HEK293 (cell line): ENCODE measurements around the gene CDC5L.

Source experiments
- CTCF ChIA-PET: fragments of 350-600 bp; formaldehyde crosslinking; extraction: SDS; loops from one replicate; lab custom pipeline; 2021; ENCODE audit warnings: antibody characterized with exemption; lab: Yijun Ruan, JAX
- POLR2A ChIA-PET: fragments of 300-600 bp; formaldehyde crosslinking; extraction: SDS; loops from one replicate; lab custom pipeline; 2020; ENCODE audit warnings: antibody characterized with exemption, inconsistent platforms; lab: Yijun Ruan, JAX
- H3K27ac ChIP-seq: fragments of 200-500 bp; sonication (Bioruptor generic); 2 replicates; pipeline ENCODE4 v1.5.1; 2014; ENCODE audit warnings: low read depth, low read length, control low read depth, inconsistent platforms; ENCODE audit errors: extremely low read depth
- H3K36me3 ChIP-seq, 2 experiments: fragments of 200-500 bp in 1 of 2; sonication (Bioruptor generic) in 1 of 2; 1 replicate in 1 of 2; 2 replicates in 1 of 2; pipeline ENCODE4 v1.5.1; 2014 to 2017; ENCODE audit warnings: inconsistent platforms in 2 of 2, low read length in 2 of 2; ENCODE audit not compliant: control insufficient read depth in 2 of 2, insufficient read depth in 1 of 2
- H3K4me1 ChIP-seq: fragments of 200-500 bp; sonication (Bioruptor generic); 2 replicates; pipeline ENCODE4 v1.5.1; 2014; ENCODE audit warnings: mild to moderate bottlenecking, low read length, inconsistent platforms; ENCODE audit not compliant: control insufficient read depth, insufficient read depth
- H3K4me3 ChIP-seq: 2 replicates; pipeline ENCODE4 v1.5.1; 2011; ENCODE audit warnings: low read depth, mild to moderate bottlenecking, control low read depth, low read length, moderate library complexity
- H3K9me3 ChIP-seq: fragments of 200-500 bp; sonication (Bioruptor generic); 2 replicates; pipeline ENCODE4 v1.5.1; 2014; ENCODE audit warnings: low read depth, low read length, inconsistent platforms; ENCODE audit not compliant: control insufficient read depth, insufficient read depth
- CTCF ChIP-seq: fragments of 450-650 bp; formaldehyde crosslinking; IDR thresholded peaks from 2 replicates; pipeline ENCODE4 v1.5.1; 2016; ENCODE audit warnings: missing biosample characterization, missing genetic modification characterization
- INSM2 ChIP-seq: fragments of 450-650 bp; formaldehyde crosslinking; IDR thresholded peaks from 2 replicates; pipeline ENCODE4 v1.5.1; 2016; ENCODE audit warnings: missing biosample characterization, missing genetic modification characterization
- KLF7 ChIP-seq: fragments of 450-650 bp; formaldehyde crosslinking; IDR thresholded peaks from 2 replicates; pipeline ENCODE4 v1.5.1; 2016; ENCODE audit warnings: missing biosample characterization, missing genetic modification characterization, borderline replicate concordance
- KLF9 ChIP-seq: fragments of 450-650 bp; formaldehyde crosslinking; IDR thresholded peaks from 2 replicates; pipeline ENCODE4 v1.5.1; 2016; ENCODE audit warnings: missing biosample characterization, missing genetic modification characterization, low read depth
- PRDM10 ChIP-seq: fragments of 450-650 bp; formaldehyde crosslinking; IDR thresholded peaks from 2 replicates; pipeline ENCODE4 v1.5.1; 2016; ENCODE audit warnings: missing biosample characterization, missing genetic modification characterization
- REST ChIP-seq: fragments of 450-650 bp; formaldehyde crosslinking; IDR thresholded peaks from 2 replicates; pipeline ENCODE4 v1.5.1; 2016; ENCODE audit warnings: missing biosample characterization, missing genetic modification characterization
- SCRT1 ChIP-seq: fragments of 450-650 bp; formaldehyde crosslinking; IDR thresholded peaks from 2 replicates; pipeline ENCODE4 v1.5.1; 2016; ENCODE audit warnings: missing biosample characterization, missing genetic modification characterization, borderline replicate concordance
- ZBTB7A ChIP-seq: fragments of 450-650 bp; formaldehyde crosslinking; IDR thresholded peaks from 2 replicates; pipeline ENCODE4 v1.5.1; 2016; ENCODE audit warnings: low read depth, missing biosample characterization, missing genetic modification characterization
- ZFHX2 ChIP-seq: fragments of 450-650 bp; formaldehyde crosslinking; conservative IDR thresholded peaks from 2 replicates; pipeline ENCODE4 v1.5.1; 2016; ENCODE audit warnings: missing biosample characterization, missing genetic modification characterization
- ZFP3 ChIP-seq: fragments of 450-650 bp; formaldehyde crosslinking; IDR thresholded peaks from 2 replicates; pipeline ENCODE4 v1.5.1; 2016; ENCODE audit warnings: low read depth, missing biosample characterization, missing genetic modification characterization
- ZFP37 ChIP-seq: fragments of 450-650 bp; formaldehyde crosslinking; IDR thresholded peaks from 2 replicates; pipeline ENCODE4 v1.5.1; 2016; ENCODE audit warnings: missing biosample characterization, missing genetic modification characterization
- ZNF16 ChIP-seq: fragments of 450-650 bp; formaldehyde crosslinking; IDR thresholded peaks from 2 replicates; pipeline ENCODE4 v1.5.1; 2016; ENCODE audit warnings: low read depth, missing biosample characterization, missing genetic modification characterization
- ZNF18 ChIP-seq: fragments of 450-650 bp; formaldehyde crosslinking; IDR thresholded peaks from 2 replicates; pipeline ENCODE4 v1.5.1; 2016; ENCODE audit warnings: missing biosample characterization, missing genetic modification characterization
- ZNF610 ChIP-seq: fragments of 450-650 bp; formaldehyde crosslinking; IDR thresholded peaks from 2 replicates; pipeline ENCODE4 v1.5.1; 2016; ENCODE audit warnings: missing biosample characterization, missing genetic modification characterization, borderline replicate concordance
- ZNF626 ChIP-seq: fragments of 450-650 bp; sonication (Bioruptor Pico); formaldehyde crosslinking; IDR thresholded peaks from 2 replicates; pipeline ENCODE4 v1.5.1; 2018; ENCODE audit warnings: missing biosample characterization, missing genetic modification characterization, inconsistent platforms
- ZNF629 ChIP-seq: fragments of 450-650 bp; formaldehyde crosslinking; IDR thresholded peaks from 2 replicates; pipeline ENCODE4 v1.5.1; 2017; ENCODE audit warnings: missing biosample characterization, missing genetic modification characterization
- ZNF639 ChIP-seq: fragments of 450-650 bp; formaldehyde crosslinking; IDR thresholded peaks from 2 replicates; pipeline ENCODE4 v1.5.1; 2016; ENCODE audit warnings: missing biosample characterization, missing genetic modification characterization
- ZNF670 ChIP-seq: fragments of 450-650 bp; formaldehyde crosslinking; IDR thresholded peaks from 2 replicates; pipeline ENCODE4 v1.5.1; 2016; ENCODE audit warnings: missing biosample characterization, missing genetic modification characterization, low read depth
- ZNF677 ChIP-seq: fragments of 450-650 bp; IDR thresholded peaks from 2 replicates; pipeline ENCODE4 v1.5.0; 2018; ENCODE audit warnings: missing biosample characterization, mild to moderate bottlenecking, missing genetic modification characterization, moderate library complexity
- ZSCAN4 ChIP-seq: fragments of 450-650 bp; formaldehyde crosslinking; IDR thresholded peaks from 2 replicates; pipeline ENCODE4 v1.5.1; 2017; ENCODE audit warnings: missing biosample characterization, missing genetic modification characterization

CDC5L gene

GRCh38 chr6:44387346-44388134 is at the start of gene CDC5L:
TSS of gene CDC5L (plus strand) at chr6:44387706. CDS start at chr6:44387824, 118 bp downstream.
- Histone ChIP-seq H3K27ac (peak within 1 kb of the TSS; percentile 96), H3K4me1 (peaks cover 8% of the 10 kb centered on the region), H3K36me3 (peaks cover 15 to 38% of the 10 kb centered on the region in 2 experiments), H3K4me3 (peak within 1 kb of the TSS; percentile 76), H3K9me3 (no peaks in the 10 kb centered on the region)
- ChIA-PET CTCF (interaction anchor here (0.8 to 1.0 kb wide), 2 partner anchors 35 to 216 kb away, joined by 3 to 5 read pairs; no protein-coding TSS in a partner anchor), POLR2A (interaction anchor here (0.6 to 1.9 kb wide), 23 partner anchors 9 to 1408 kb away, joined by 3 to 21 read pairs (median 4); partner anchors contain the start of genes AARS2, GTPBP2 and HSP90AB1)
- TF ChIP-seq INSM2 (tag by site-specific recombination) (peak; percentile 71), ZBTB7A (tag by site-specific recombination) (peak; percentile 67; the same call in 1 of the 2 replicates), ZFP3 (tag by site-specific recombination) (no peak), ZNF677 (tag by site-specific recombination) (no peak), ZNF18 (tag by site-specific recombination) (0 out of 2 replicates have a peak, but pooled peaks have one; percentile 39), ZNF626 (tag by site-specific recombination) (no peak), SCRT1 (no peak), CTCF (0 out of 2 replicates have a peak, but pooled peaks have one; percentile 22), ZFP37 (tag by site-specific recombination) (0 out of 2 replicates have a peak, but pooled peaks have one; percentile 57), ZNF610 (tag by site-specific recombination) (peak; percentile 95), KLF9 (tag by site-specific recombination) (peak; percentile 63; the same call in 1 of the 2 replicates), REST (tag by site-specific recombination) (no peak), ZFHX2 (tag by site-specific recombination) (peak; percentile 16; the same call in 1 of the 2 replicates), ZNF16 (tag by site-specific recombination) (no peak), ZNF670 (tag by site-specific recombination) (no peak), PRDM10 (tag by site-specific recombination) (peak; percentile 71), KLF7 (tag by site-specific recombination) (no peak), ZNF639 (no peak), ZNF629 (tag by site-specific recombination) (peak; percentile 100), ZSCAN4 (no peak; the same call in 1 of the 2 replicates)
